ENCODE results near the gene PTPRH. TPM values are rescaled to one million over a fixed set of nuclear protein-coding genes. Genes with fewer than 3 reads are reported as not detected.

PTPRH gene
- polyA plus RNA-seq, 1 of the 3 experiments (the other 2 are of a cell fraction): 1.1 TPM

GRCh38 chr19:55158848-55159749 lies 50.2 kb downstream of the PTPRH start:
- Histone ChIP-seq H2AFZ (ENCODE audit: low read depth) (no peak overlapping the region), H3K27me3 (ENCODE audit: insufficient read depth) (peaks cover 21% of the 10 kb centered on the region), H3K4me2 (no peak overlapping the region), H3K36me3 (replicated peaks in 1 of 2; ENCODE audit: control insufficient read depth in 1 of 2, insufficient read depth in 2 of 2, low read length in 1 of 2) (no peaks in the 10 kb centered on the region), H3F3A (replicated peaks; ENCODE audit: insufficient read depth) (peaks cover 7% of the 10 kb centered on the region), H3K9me3 (no peaks in the 10 kb centered on the region), H3K27ac (ENCODE audit: low read depth in 2 of 2, low read length in 1 of 2) (no peak overlapping the region), H4K20me1 (ENCODE audit: insufficient read depth) (no peaks in the 10 kb centered on the region), H3K4me3 (ENCODE audit: low read depth in 2 of 2, low read length in 1 of 2) (no peak overlapping the region), H3K9ac (no peak overlapping the region), H3K79me2 (ENCODE audit: insufficient read depth) (no peaks in the 10 kb centered on the region), H3K4me1 (ENCODE audit: control insufficient read depth in 1 of 2, insufficient read depth in 2 of 2, low read depth in 1 of 2, low read length in 1 of 2) (peaks cover 0 to 10% of the 10 kb centered on the region in 2 experiments; a peak in 1 of 4 replicates), H3K9me2 (no peaks in the 10 kb centered on the region)
- WGBS (ENCODE audit: low lambda C conversion rate): 76% methylated on average over 10 of the region's 18 CpGs
- no peak for DNase-seq
- CTCF ChIA-PET: interaction anchor here (0.7 to 3.8 kb wide), 18 partner anchors 8 to 505 kb away, joined by 3 to 116 read pairs (median 4); partner anchors contain the start of genes PPP1R12C and PPP6R1
- POLR2A ChIA-PET: no interaction called here
- TF ChIP-seq ELF1 (IDR thresholded peaks at IDR 0.05) (no peak), POLR2AphosphoS5 (IDR thresholded peaks at IDR 0.05; ENCODE audit: low read depth, low read length) (no peak)

GRCh38 chr19:55158423-55158822 lies 50.9 kb downstream of the PTPRH start:
- ChIA-PET POLR2A (no interaction called here), CTCF (interaction anchor here (0.9 kb wide), 1 partner anchor 468 kb away, joined by 3 read pairs; no protein-coding TSS in a partner anchor)
- Histone ChIP-seq H3F3A (replicated peaks; ENCODE audit: insufficient read depth) (peaks cover 7% of the 10 kb centered on the region), H3K4me1 (ENCODE audit: control insufficient read depth in 1 of 2, insufficient read depth in 2 of 2, low read depth in 1 of 2, low read length in 1 of 2) (peaks cover 0 to 10% of the 10 kb centered on the region in 2 experiments; a peak in 1 of 4 replicates), H3K4me3 (ENCODE audit: low read depth in 2 of 2, low read length in 1 of 2) (no peak overlapping the region), H3K27me3 (ENCODE audit: insufficient read depth) (peaks cover 21% of the 10 kb centered on the region), H3K9me3 (no peaks in the 10 kb centered on the region), H3K9ac (no peak overlapping the region), H3K36me3 (replicated peaks in 1 of 2; ENCODE audit: control insufficient read depth in 1 of 2, insufficient read depth in 2 of 2, low read length in 1 of 2) (no peaks in the 10 kb centered on the region), H3K27ac (ENCODE audit: low read depth in 2 of 2, low read length in 1 of 2) (no peak overlapping the region), H4K20me1 (ENCODE audit: insufficient read depth) (no peaks in the 10 kb centered on the region), H3K79me2 (ENCODE audit: insufficient read depth) (no peaks in the 10 kb centered on the region), H2AFZ (ENCODE audit: low read depth) (no peak overlapping the region), H3K4me2 (no peak overlapping the region), H3K9me2 (no peaks in the 10 kb centered on the region)
- DNase-seq: no peak
- TF ChIP-seq USF2 (IDR thresholded peaks at IDR 0.05; ENCODE audit: borderline replicate concordance, low read depth, low read length) (no peak), FOXJ3 (CRISPR knock-in tag; IDR thresholded peaks at IDR 0.05) (no peak), RCOR1 (IDR thresholded peaks at IDR 0.05; ENCODE audit: low read length) (no peak), SMC3 (IDR thresholded peaks at IDR 0.05; ENCODE audit: low read depth, low read length) (no peak), SIN3A (IDR thresholded peaks at IDR 0.05; ENCODE audit: borderline replicate concordance, low read depth, low read length) (no peak), YY1 (IDR thresholded peaks at IDR 0.05; ENCODE audit: low read depth) (no peak), MAX (IDR thresholded peaks at IDR 0.05; ENCODE audit: low read depth) (no peak), USF1 (IDR thresholded peaks at IDR 0.05; ENCODE audit: borderline replicate concordance, low read depth) (no peak), EP300 (IDR thresholded peaks at IDR 0.05; ENCODE audit: borderline replicate concordance in 1 of 2, low read depth in 1 of 2, low read length in 1 of 2) (no peak), REST (IDR thresholded peaks at IDR 0.05; ENCODE audit: low read depth, low read length) (no peak)
- 76% methylated on average over 4 of the region's 4 CpGs for WGBS (ENCODE audit: low lambda C conversion rate)

Measured in SK-N-SH (cell line).